Measurements from ENCODE around the gene GTPBP3.

DNA sequence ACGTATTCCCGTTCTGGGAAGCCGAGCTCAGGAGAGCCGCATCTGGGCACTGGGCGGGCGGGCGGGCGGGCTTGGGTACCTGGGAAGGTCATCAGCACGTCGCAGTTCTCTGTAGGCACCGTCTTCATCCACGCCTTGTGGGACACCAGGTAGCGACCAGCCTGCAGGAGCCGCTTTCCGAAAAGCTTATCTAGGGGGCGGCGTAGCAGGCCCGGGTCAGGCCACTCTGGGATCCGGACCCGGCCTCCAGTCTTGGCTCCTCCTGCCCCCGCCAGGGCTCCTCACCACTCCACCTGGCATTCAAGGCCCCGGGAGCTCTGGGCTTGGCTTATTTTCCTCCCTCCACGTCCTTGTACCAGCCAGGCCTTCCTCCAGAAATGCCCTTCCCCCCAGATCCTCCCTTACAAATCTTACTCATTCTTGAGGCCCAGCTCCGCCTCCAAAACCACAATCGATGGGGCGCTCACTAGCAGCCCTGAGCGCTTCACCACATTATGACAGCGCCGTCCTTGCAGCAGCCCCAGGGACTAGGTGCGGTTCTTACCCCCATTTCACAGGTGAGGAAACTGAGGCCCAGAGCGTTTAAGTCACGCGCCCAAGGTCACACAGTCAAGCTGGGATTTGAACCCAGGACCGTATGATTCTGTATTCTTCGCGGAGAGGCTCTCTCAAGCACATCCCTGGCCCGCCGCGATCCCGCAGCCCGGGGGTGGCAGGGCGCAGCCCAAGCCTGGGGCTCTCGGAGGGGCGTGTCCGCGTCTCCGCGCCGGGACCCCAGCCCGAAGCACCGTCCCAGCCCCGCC, 3.5 kb upstream of the GTPBP3 start:
- TF ChIP-seq POLR2AphosphoS5 (IDR thresholded peaks at IDR 0.05; ENCODE audit: borderline replicate concordance, low read depth, low read length) (peak; percentile 37; the same call in 1 of the 2 replicates), EZH2 (IDR thresholded peaks at IDR 0.05) (no peak), FOXP2 (optimal IDR thresholded peaks at IDR 0.05; ENCODE audit: control extremely low read depth, extremely low read length, insufficient read depth) (no peak)
